GM23338 (cell line): ENCODE data around the gene NBAS. TPM values are rescaled to one million over a fixed set of nuclear protein-coding genes. Genes with fewer than 3 reads are reported as not detected.

Source experiments
- ATAC-seq: fragments of 200-7000 bp; cut with Tn5 transposase; 3 replicates; pipeline ENCODE4 v1.9.1; 2020
- DNase-seq: peaks from one replicate; pipeline ENCODE4 v3.0.0-alpha.2; 2015; ENCODE audit warnings: low spot score
- H2AFZ ChIP-seq: fragments of 200-600 bp; sonication (generic); 2 replicates; pipeline ENCODE4 v1.8.0; 2016; ENCODE audit warnings: antibody characterized with exemption, mild to moderate bottlenecking, moderate library complexity
- H3F3A ChIP-seq: fragments of 200-600 bp; sonication (generic); replicated peaks from 2 replicates; pipeline ENCODE4 v1.8.0; 2017; ENCODE audit warnings: antibody characterized with exemption, mixed run types, low read depth
- H3K27ac ChIP-seq: fragments of 200-600 bp; sonication (generic); 2 replicates; pipeline ENCODE4 v1.6.1; 2016; ENCODE audit warnings: low read depth
- H3K27me3 ChIP-seq: fragments of 200-600 bp; sonication (generic); 2 replicates; pipeline ENCODE4 v1.8.0; 2016; ENCODE audit warnings: mild to moderate bottlenecking, mixed run types, moderate library complexity; ENCODE audit not compliant: insufficient read depth
- H3K36me3 ChIP-seq: fragments of 200-600 bp; sonication (generic); 2 replicates; pipeline ENCODE4 v1.8.0; 2016; ENCODE audit warnings: mild to moderate bottlenecking; ENCODE audit not compliant: insufficient read depth
- H3K4me1 ChIP-seq: fragments of 200-600 bp; sonication (generic); 2 replicates; pipeline ENCODE4 v1.8.0; 2016; ENCODE audit warnings: mild to moderate bottlenecking, moderate library complexity; ENCODE audit not compliant: insufficient read depth
- H3K4me2 ChIP-seq: fragments of 200-600 bp; sonication (generic); 2 replicates; pipeline ENCODE4 v1.7.1; 2017; ENCODE audit warnings: mixed run types
- H3K4me3 ChIP-seq: fragments of 200-600 bp; sonication (generic); 2 replicates; pipeline ENCODE4 v1.6.1; 2016; ENCODE audit warnings: mixed run types
- H3K79me2 ChIP-seq: fragments of 200-600 bp; sonication (generic); replicated peaks from 2 replicates; pipeline ENCODE4 v1.8.0; 2017; ENCODE audit warnings: mild to moderate bottlenecking; ENCODE audit not compliant: insufficient read depth
- H3K9me2 ChIP-seq: fragments of 200-600 bp; sonication (generic); 2 replicates; pipeline ENCODE4 v1.8.0; 2017; ENCODE audit not compliant: insufficient read depth
- H4K20me1 ChIP-seq: fragments of 200-600 bp; sonication (generic); replicated peaks from 2 replicates; pipeline ENCODE4 v1.8.0; 2017; ENCODE audit warnings: mild to moderate bottlenecking; ENCODE audit not compliant: insufficient read depth
- H3K27ac Mint-ChIP-seq: 2 replicates; pipeline ENCODE4 v1.8.0; 2020; ENCODE audit warnings: inconsistent platforms, mild to moderate bottlenecking, moderate library complexity, mixed read lengths
- H3K27me3 Mint-ChIP-seq: 3 replicates; pipeline ENCODE4 v1.8.0; 2022; ENCODE audit warnings: low read depth, mild to moderate bottlenecking, moderate library complexity, mixed read lengths, inconsistent platforms; ENCODE audit not compliant: insufficient read depth, poor library complexity
- H3K36me3 Mint-ChIP-seq: 3 replicates; pipeline ENCODE4 v1.8.0; 2021; ENCODE audit warnings: low read depth, mild to moderate bottlenecking, inconsistent platforms, moderate library complexity, mixed read lengths
- H3K4me1 Mint-ChIP-seq: 3 replicates; pipeline ENCODE4 v1.8.0; 2020; ENCODE audit warnings: mild to moderate bottlenecking, inconsistent platforms, mixed read lengths
- H3K4me3 Mint-ChIP-seq: 3 replicates; pipeline ENCODE4 v1.8.0; 2021; ENCODE audit warnings: moderate library complexity, mild to moderate bottlenecking, inconsistent platforms, mixed read lengths
- H3K9me3 Mint-ChIP-seq: 3 replicates; pipeline ENCODE4 v1.8.0; 2020; ENCODE audit warnings: moderate library complexity, mild to moderate bottlenecking, inconsistent platforms, mixed read lengths
- CREB1 ChIP-seq: fragments of 250-450 bp; sonication (Bioruptor Pico); IDR thresholded peaks from 2 replicates; pipeline ENCODE4 v1.5.0; 2020; ENCODE audit warnings: low read depth, mild to moderate bottlenecking, moderate library complexity
- EZH2 ChIP-seq: fragments of 200-600 bp; sonication (generic); IDR thresholded peaks from one replicate; pipeline ENCODE4 v1.8.0; 2017; ENCODE audit warnings: antibody characterized with exemption, mild to moderate bottlenecking, low read depth; ENCODE audit not compliant: unreplicated experiment
- EZH2phosphoT487 ChIP-seq: fragments of 200-600 bp; sonication (generic); IDR thresholded peaks from one replicate; pipeline ENCODE4 v1.8.1; 2018; ENCODE audit warnings: antibody characterized with exemption; ENCODE audit not compliant: unreplicated experiment
- JUNB ChIP-seq: IDR thresholded peaks from one replicate; pipeline ENCODE4 v1.6.1; 2016; ENCODE audit warnings: antibody characterized with exemption; ENCODE audit not compliant: unreplicated experiment
- NANOG ChIP-seq: IDR thresholded peaks from 2 replicates; pipeline ENCODE4 v1.6.1; 2016; ENCODE audit warnings: antibody characterized with exemption, borderline replicate concordance
- POLR2AphosphoS5 ChIP-seq: IDR thresholded peaks from 2 replicates; pipeline ENCODE4 v1.6.1; 2016; ENCODE audit warnings: antibody characterized with exemption, low read depth
- STAT1 ChIP-seq: IDR thresholded peaks from one replicate; pipeline ENCODE4 v1.6.1; 2016; ENCODE audit warnings: antibody characterized with exemption; ENCODE audit not compliant: unreplicated experiment
- ZNF114 ChIP-seq: fragments of 250-450 bp; sonication (Bioruptor Pico); IDR thresholded peaks from 2 replicates; pipeline ENCODE4 v1.5.0; 2020; ENCODE audit warnings: mild to moderate bottlenecking, moderate library complexity
- ZNF331 ChIP-seq: fragments of 250-450 bp; sonication (Bioruptor Pico); IDR thresholded peaks from 2 replicates; pipeline ENCODE4 v1.5.0; 2020; ENCODE audit warnings: low read depth, mild to moderate bottlenecking, moderate library complexity
- ZNF462 ChIP-seq: fragments of 250-450 bp; sonication (Bioruptor Pico); IDR thresholded peaks from 2 replicates; pipeline ENCODE4 v1.5.0; 2020; ENCODE audit warnings: mild to moderate bottlenecking, moderate library complexity
- polyA plus RNA-seq: library from polyadenylated mRNA; unstranded; fragments of >200 nt; fragmentation: Nextera tagmentation; extraction: Ambion mirVana; gene quantifications from 2 replicates; pipeline ENCODE4 v1.2.1, GENCODE V29; 2016
- total RNA-seq: library from RNA; depleted of rRNA; stranded (reverse); fragments of >200 nt; shearing (Covaris generic); gene quantifications from 2 replicates; pipeline ENCODE4 v1.2.3, GENCODE V29; 2014
- TF ChIP-seq, protein P1 (sequence below): IDR thresholded peaks from one replicate; pipeline ENCODE4 v1.6.1; 2018; ENCODE audit warnings: antibody characterized with exemption; ENCODE audit not compliant: unreplicated experiment
- TF ChIP-seq, protein P2 (sequence below), 2 experiments: fragments of 200-600 bp in 1 of 2; sonication (generic) in 1 of 2; conservative IDR thresholded peaks; 2 replicates each; pipeline versions ENCODE4 v1.5.1 to v1.6.1; 2016 to 2017; ENCODE audit warnings: antibody characterized with exemption in 2 of 2, low read depth in 2 of 2, mild to moderate bottlenecking in 2 of 2, moderate library complexity in 1 of 2
- TF ChIP-seq, protein P3 (sequence below): IDR thresholded peaks from 2 replicates; pipeline ENCODE4 v1.6.1; 2016; ENCODE audit warnings: antibody characterized with exemption

The NBAS gene
- total and polyA plus RNA-seq, 2 experiments from 2014 or later: 24.8 to 38.9 TPM

DNA sequence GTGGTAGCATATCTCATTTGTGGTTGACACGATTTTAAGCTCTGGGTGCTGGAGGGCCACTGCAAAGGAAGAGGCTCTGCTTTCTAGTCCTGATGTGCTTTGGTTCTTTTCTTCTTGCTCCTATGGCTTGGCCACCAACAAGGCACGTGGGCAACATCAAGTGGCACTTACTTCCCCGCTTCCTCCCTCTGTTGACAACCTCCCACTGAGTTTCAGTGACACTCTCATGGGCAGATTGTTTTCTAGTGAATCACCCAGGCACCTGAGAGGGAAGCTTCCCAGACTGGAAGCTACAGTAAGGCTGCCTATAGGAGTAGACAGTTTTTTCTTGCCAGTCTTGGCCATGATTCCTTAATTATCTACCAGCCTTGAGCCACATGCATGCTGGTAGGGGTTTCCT, 89.0 kb downstream of the NBAS start:
- Histone ChIP-seq H3K4me3 (no peak overlapping the region), H3K27ac (no peak overlapping the region), H4K20me1 (no peaks in the 10 kb centered on the region), H2AFZ (no peak overlapping the region), H3K27me3 (no peaks in the 10 kb centered on the region), H3K79me2 (no peaks in the 10 kb centered on the region), H3K4me1 (no peaks in the 10 kb centered on the region), H3K4me2 (no peak overlapping the region), H3K36me3 (no peaks in the 10 kb centered on the region), H3F3A (no peaks in the 10 kb centered on the region), H3K9me2 (no peaks in the 10 kb centered on the region)
- Mint-ChIP-seq H3K36me3 (peaks cover 32% of the 10 kb centered on the region), H3K4me1 (no peaks in the 10 kb centered on the region), H3K27ac (no peak overlapping the region; the same call in 1 of the 2 replicates), H3K4me3 (no peak overlapping the region), H3K9me3 (no peaks in the 10 kb centered on the region), H3K27me3 (no peaks in the 10 kb centered on the region)
- TF ChIP-seq STAT1 (no peak), POLR2AphosphoS5 (no peak), EZH2 (no peak), ZNF331 (no peak), NANOG (no peak), CREB1 (CRISPR knock-in tag) (no peak), EZH2phosphoT487 (no peak), JUNB (no peak), ZNF114 (CRISPR knock-in tag) (no peak), ZNF462 (no peak)
- TF ChIP-seq, protein P1, sequence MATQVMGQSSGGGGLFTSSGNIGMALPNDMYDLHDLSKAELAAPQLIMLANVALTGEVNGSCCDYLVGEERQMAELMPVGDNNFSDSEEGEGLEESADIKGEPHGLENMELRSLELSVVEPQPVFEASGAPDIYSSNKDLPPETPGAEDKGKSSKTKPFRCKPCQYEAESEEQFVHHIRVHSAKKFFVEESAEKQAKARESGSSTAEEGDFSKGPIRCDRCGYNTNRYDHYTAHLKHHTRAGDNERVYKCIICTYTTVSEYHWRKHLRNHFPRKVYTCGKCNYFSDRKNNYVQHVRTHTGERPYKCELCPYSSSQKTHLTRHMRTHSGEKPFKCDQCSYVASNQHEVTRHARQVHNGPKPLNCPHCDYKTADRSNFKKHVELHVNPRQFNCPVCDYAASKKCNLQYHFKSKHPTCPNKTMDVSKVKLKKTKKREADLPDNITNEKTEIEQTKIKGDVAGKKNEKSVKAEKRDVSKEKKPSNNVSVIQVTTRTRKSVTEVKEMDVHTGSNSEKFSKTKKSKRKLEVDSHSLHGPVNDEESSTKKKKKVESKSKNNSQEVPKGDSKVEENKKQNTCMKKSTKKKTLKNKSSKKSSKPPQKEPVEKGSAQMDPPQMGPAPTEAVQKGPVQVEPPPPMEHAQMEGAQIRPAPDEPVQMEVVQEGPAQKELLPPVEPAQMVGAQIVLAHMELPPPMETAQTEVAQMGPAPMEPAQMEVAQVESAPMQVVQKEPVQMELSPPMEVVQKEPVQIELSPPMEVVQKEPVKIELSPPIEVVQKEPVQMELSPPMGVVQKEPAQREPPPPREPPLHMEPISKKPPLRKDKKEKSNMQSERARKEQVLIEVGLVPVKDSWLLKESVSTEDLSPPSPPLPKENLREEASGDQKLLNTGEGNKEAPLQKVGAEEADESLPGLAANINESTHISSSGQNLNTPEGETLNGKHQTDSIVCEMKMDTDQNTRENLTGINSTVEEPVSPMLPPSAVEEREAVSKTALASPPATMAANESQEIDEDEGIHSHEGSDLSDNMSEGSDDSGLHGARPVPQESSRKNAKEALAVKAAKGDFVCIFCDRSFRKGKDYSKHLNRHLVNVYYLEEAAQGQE: no peak
- TF ChIP-seq, protein P2, sequence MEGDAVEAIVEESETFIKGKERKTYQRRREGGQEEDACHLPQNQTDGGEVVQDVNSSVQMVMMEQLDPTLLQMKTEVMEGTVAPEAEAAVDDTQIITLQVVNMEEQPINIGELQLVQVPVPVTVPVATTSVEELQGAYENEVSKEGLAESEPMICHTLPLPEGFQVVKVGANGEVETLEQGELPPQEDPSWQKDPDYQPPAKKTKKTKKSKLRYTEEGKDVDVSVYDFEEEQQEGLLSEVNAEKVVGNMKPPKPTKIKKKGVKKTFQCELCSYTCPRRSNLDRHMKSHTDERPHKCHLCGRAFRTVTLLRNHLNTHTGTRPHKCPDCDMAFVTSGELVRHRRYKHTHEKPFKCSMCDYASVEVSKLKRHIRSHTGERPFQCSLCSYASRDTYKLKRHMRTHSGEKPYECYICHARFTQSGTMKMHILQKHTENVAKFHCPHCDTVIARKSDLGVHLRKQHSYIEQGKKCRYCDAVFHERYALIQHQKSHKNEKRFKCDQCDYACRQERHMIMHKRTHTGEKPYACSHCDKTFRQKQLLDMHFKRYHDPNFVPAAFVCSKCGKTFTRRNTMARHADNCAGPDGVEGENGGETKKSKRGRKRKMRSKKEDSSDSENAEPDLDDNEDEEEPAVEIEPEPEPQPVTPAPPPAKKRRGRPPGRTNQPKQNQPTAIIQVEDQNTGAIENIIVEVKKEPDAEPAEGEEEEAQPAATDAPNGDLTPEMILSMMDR (conservative IDR thresholded peaks at IDR 0.05; ENCODE audit: low read depth in 2 of 2): no peak
- TF ChIP-seq, protein P3, sequence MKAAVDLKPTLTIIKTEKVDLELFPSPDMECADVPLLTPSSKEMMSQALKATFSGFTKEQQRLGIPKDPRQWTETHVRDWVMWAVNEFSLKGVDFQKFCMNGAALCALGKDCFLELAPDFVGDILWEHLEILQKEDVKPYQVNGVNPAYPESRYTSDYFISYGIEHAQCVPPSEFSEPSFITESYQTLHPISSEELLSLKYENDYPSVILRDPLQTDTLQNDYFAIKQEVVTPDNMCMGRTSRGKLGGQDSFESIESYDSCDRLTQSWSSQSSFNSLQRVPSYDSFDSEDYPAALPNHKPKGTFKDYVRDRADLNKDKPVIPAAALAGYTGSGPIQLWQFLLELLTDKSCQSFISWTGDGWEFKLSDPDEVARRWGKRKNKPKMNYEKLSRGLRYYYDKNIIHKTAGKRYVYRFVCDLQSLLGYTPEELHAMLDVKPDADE: no peak
- DNase-seq (no peak), ATAC-seq (no peak)
